ENCODE data around the gene MIEN1. TPM values are rescaled to one million over a fixed set of nuclear protein-coding genes. Genes with fewer than 3 reads are reported as not detected.

Gene MIEN1
- total and polyA plus RNA-seq, 2 of the 13 experiments (the other 11 are each of a cell fraction or from before 2014, with no cell fraction given): 40.6 to 56.6 TPM

DNA sequence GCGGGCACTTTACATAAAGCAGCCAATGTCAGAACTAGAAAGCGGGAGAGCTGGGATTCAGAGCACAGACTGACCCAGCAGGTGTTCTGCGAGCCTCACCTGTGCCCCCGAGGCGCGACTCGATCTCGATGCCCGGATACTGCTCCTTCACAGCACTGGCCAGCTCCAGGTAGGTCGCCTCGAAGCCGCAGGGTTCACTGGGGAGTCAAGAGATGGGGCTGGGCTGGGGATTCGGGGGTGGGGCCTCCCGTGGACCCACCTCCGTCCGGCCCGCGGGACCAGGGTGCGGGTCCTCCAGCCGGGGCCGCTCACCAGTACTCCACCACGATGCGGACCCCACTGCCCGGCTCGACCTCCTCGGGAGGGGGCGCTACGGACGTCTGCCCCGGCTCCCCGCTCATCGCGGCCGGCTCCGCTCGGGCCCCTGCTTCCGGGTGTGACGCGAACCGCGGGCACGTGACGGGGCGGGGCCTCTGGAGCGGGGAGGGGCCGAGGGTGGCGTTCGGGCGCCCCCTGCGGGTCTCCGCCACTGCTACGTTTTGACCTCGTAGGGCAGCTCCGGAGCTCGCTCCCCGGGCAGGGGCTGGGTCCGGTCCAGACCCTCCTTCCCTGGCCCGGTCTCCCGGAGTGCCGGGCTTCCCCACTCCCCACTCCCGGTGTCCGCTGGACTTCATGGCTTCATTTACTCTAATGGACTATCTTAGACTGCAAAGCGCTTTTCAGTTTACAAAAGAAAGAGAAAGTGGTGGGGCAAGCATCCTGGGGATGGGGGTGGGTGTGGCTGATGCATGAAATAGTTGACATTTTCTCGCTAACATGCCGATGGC is at the start of gene MIEN1 (continued):
- TF ChIP-seq U2AF1 (optimal IDR thresholded peaks at IDR 0.05; ENCODE audit: low read depth, low read length) (no peak), FOXC1 (CRISPR knock-in tag; IDR thresholded peaks at IDR 0.05; ENCODE audit: borderline replicate concordance) (peak; percentile 97), ZKSCAN8 (CRISPR knock-in tag; IDR thresholded peaks at IDR 0.05; ENCODE audit: borderline replicate concordance) (peak; percentile 81; the same call in 1 of the 2 replicates), KLF16 (CRISPR knock-in tag; IDR thresholded peaks at IDR 0.05) (peak in 1 of 2 experiments; percentile 92; a peak in 1 of 4 replicates), HNRNPL (IDR thresholded peaks at IDR 0.05; ENCODE audit: low read depth, low read length) (no peak), JUNB (CRISPR knock-in tag; IDR thresholded peaks at IDR 0.05; ENCODE audit: borderline replicate concordance) (no peak), KLF15 (CRISPR knock-in tag; IDR thresholded peaks at IDR 0.05; ENCODE audit: borderline replicate concordance) (no peak; the same call in 1 of the 2 replicates), ZC3H13 (CRISPR knock-in tag; IDR thresholded peaks at IDR 0.05) (peak; percentile 84; the same call in 1 of the 2 replicates), CREM (IDR thresholded peaks at IDR 0.05) (peak; percentile 23; the same call in 1 of the 2 replicates), CREM (CRISPR knock-in tag; IDR thresholded peaks at IDR 0.05) (0 out of 2 replicates have a peak, but pooled peaks have one; percentile 54), TOE1 (CRISPR knock-in tag; IDR thresholded peaks at IDR 0.05) (0 out of 2 replicates have a peak, but pooled peaks have one; percentile 17), SMAD3 (CRISPR knock-in tag; IDR thresholded peaks at IDR 0.05) (peak; percentile 80), HOXD1 (CRISPR knock-in tag; IDR thresholded peaks at IDR 0.05) (peak; percentile 73), ZNF543 (CRISPR knock-in tag; IDR thresholded peaks at IDR 0.05) (no peak; the same call in 1 of the 2 replicates), ARNTL (CRISPR knock-in tag; IDR thresholded peaks at IDR 0.05) (peak; percentile 99), TSC22D2 (CRISPR knock-in tag; IDR thresholded peaks at IDR 0.05; ENCODE audit: borderline replicate concordance) (no peak)
- TF ChIP-seq, protein P1, sequence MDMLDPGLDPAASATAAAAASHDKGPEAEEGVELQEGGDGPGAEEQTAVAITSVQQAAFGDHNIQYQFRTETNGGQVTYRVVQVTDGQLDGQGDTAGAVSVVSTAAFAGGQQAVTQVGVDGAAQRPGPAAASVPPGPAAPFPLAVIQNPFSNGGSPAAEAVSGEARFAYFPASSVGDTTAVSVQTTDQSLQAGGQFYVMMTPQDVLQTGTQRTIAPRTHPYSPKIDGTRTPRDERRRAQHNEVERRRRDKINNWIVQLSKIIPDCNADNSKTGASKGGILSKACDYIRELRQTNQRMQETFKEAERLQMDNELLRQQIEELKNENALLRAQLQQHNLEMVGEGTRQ (IDR thresholded peaks at IDR 0.05; ENCODE audit: low read depth, low read length): peak; percentile 92
- TF ChIP-seq, protein P1 (CRISPR knock-in tag; IDR thresholded peaks at IDR 0.05; ENCODE audit: borderline replicate concordance): peak; percentile 97
- TF ChIP-seq, protein P2, sequence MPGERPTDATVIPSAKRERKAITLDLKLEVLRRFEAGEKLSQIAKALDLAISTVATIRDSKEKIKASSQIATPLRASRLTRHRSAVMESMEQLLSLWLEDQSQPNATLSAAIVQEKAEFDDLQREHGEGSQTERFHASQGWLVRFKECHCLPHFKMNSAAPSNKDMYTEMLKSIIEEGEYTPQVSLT (CRISPR knock-in tag; IDR thresholded peaks at IDR 0.05; ENCODE audit: borderline replicate concordance, low read depth): no peak
- TF ChIP-seq, protein P3, sequence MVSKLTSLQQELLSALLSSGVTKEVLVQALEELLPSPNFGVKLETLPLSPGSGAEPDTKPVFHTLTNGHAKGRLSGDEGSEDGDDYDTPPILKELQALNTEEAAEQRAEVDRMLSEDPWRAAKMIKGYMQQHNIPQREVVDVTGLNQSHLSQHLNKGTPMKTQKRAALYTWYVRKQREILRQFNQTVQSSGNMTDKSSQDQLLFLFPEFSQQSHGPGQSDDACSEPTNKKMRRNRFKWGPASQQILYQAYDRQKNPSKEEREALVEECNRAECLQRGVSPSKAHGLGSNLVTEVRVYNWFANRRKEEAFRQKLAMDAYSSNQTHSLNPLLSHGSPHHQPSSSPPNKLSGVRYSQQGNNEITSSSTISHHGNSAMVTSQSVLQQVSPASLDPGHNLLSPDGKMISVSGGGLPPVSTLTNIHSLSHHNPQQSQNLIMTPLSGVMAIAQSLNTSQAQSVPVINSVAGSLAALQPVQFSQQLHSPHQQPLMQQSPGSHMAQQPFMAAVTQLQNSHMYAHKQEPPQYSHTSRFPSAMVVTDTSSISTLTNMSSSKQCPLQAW (CRISPR knock-in tag; IDR thresholded peaks at IDR 0.05): no peak; the same call in 1 of the 2 replicates
- TF ChIP-seq, protein P4, sequence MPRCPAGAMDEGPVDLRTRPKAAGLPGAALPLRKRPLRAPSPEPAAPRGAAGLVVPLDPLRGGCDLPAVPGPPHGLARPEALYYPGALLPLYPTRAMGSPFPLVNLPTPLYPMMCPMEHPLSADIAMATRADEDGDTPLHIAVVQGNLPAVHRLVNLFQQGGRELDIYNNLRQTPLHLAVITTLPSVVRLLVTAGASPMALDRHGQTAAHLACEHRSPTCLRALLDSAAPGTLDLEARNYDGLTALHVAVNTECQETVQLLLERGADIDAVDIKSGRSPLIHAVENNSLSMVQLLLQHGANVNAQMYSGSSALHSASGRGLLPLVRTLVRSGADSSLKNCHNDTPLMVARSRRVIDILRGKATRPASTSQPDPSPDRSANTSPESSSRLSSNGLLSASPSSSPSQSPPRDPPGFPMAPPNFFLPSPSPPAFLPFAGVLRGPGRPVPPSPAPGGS (CRISPR knock-in tag; IDR thresholded peaks at IDR 0.05): peak; percentile 91; the same call in 1 of the 2 replicates
- TF ChIP-seq, protein P5, sequence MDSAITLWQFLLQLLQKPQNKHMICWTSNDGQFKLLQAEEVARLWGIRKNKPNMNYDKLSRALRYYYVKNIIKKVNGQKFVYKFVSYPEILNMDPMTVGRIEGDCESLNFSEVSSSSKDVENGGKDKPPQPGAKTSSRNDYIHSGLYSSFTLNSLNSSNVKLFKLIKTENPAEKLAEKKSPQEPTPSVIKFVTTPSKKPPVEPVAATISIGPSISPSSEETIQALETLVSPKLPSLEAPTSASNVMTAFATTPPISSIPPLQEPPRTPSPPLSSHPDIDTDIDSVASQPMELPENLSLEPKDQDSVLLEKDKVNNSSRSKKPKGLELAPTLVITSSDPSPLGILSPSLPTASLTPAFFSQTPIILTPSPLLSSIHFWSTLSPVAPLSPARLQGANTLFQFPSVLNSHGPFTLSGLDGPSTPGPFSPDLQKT (CRISPR knock-in tag; IDR thresholded peaks at IDR 0.05; ENCODE audit: borderline replicate concordance): no peak

Data from HepG2 (cell line).